Uterus (tissue), 2 donors: ENCODE results near the gene PRSS22.

Experiments
- CTCF ChIP-seq, 4 experiments: fragments of 200-600 bp in 2 of 4; fragments of 450-650 bp in 2 of 4; sonication (generic) in 2 of 4; IDR thresholded peaks; one replicate each; pipeline ENCODE4 v1.5.1; 2016 to 2019; ENCODE audit warnings: antibody characterized with exemption in 4 of 4, mild to moderate bottlenecking in 2 of 4, moderate library complexity in 1 of 4
- POLR2A ChIP-seq, 2 donors: fragments of 450-650 bp; IDR thresholded peaks; one replicate each; pipeline ENCODE4 v1.6.1; 2016; ENCODE audit warnings: antibody characterized with exemption in 2 of 2, mild to moderate bottlenecking in 1 of 2, moderate library complexity in 1 of 2

- no peak for TF ChIP-seq CTCF (IDR thresholded peaks at IDR 0.05)
- TF ChIP-seq POLR2A (IDR thresholded peaks at IDR 0.05) = no peak
These were observed 24.0 kb upstream of the PRSS22 start for GRCh38 chr16:2881783-2882649.
